Measurements from ENCODE around the gene UNCX. TPM values are rescaled to one million over a fixed set of nuclear protein-coding genes. Genes with fewer than 3 reads are reported as not detected.

Gene UNCX
- total and polyA plus RNA-seq, 9 of the 15 experiments (the other 6 are each of a cell fraction or from before 2014, with no cell fraction given): not detected

DNA sequence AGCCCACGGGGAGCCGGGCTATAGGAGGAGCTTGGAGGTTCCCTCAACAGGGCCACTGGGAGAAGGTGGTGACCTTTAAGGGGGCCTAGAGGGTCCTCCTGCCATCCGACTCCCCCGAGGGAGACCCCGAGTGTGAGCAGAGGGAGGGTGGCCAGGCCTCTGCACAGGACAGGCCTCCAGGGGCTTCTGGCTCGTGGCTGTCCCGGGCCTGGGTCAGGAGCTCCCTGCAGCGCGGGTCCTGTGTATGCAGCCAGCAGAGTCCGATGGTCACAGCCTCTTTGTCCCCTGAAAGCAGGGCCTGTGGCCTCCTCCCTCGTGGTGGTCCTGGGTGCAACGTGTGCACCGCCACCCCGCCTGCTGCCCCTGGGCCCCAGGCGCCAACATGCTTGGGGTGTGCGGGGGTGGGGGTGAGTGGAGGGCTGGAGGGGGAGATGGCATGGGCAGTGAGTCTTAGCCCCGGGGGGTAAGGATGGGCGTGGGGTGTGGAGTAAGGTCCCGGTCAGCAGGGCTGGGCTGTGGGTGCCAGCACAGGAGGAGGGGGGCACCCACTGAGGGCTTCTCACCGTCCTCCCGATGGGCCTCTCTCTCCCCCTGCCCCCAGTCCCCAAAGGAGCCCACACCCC lies 27.1 kb downstream of the UNCX start:
- H3K4me1 ChIP-seq (replicated peaks in 1 of 2; ENCODE audit: control insufficient read depth in 2 of 2, insufficient read depth in 2 of 2, low read length in 2 of 2): peaks cover 0 to 22% of the 10 kb centered on the region in 2 experiments; a peak in 2 of 5 replicates
- H3K79me2 ChIP-seq (ENCODE audit: control insufficient read depth, insufficient read depth, low read length): no peaks in the 10 kb centered on the region
- peaks cover 4% of the 10 kb centered on the region; the same call in 1 of the 2 replicates for H4K20me1 ChIP-seq (replicated peaks; ENCODE audit: control insufficient read depth, insufficient read depth, low read length)
- H3K27ac ChIP-seq (ENCODE audit: extremely low read depth, low read depth, low read length): no peak overlapping the region
- ChIA-PET CTCF (ENCODE audit: low intra/inter-chr PET ratio) (no interaction called here), POLR2A (interaction anchor here (0.5 to 1.7 kb wide), 3 partner anchors 9 to 18 kb away, joined by 3 read pairs; no protein-coding TSS in a partner anchor)
- H3K9ac ChIP-seq (ENCODE audit: insufficient read depth in 1 of 2, low read depth in 2 of 2, low read length in 2 of 2): no peak overlapping the region
- DNase-seq (ENCODE audit: extremely low read depth in 1 of 4, low spot score in 3 of 4): no peak
- intact Hi-C loops (cut with micrococcal nuclease) (no loop called here), in situ Hi-C loops (cut with MboI) (no loop called here)
- no peak for FAIRE-seq
- no peak for ATAC-seq
- 2% methylated on average over 12 of the region's 21 CpGs for WGBS (ENCODE audit: insufficient coverage, low coverage, missing lambda C conversion rate)
- H3K36me3 ChIP-seq (ENCODE audit: control insufficient read depth, insufficient read depth, low read length): no peaks in the 10 kb centered on the region
- peaks cover 26 to 80% of the 10 kb centered on the region in 2 experiments; a peak in 4 of 5 replicates for H3K27me3 ChIP-seq (ENCODE audit: control insufficient read depth in 2 of 2, insufficient read depth in 2 of 2, low read length in 2 of 2)
- no peaks in the 10 kb centered on the region for H3K9me1 ChIP-seq (ENCODE audit: control insufficient read depth, insufficient read depth, low read length)
- H3K4me2 ChIP-seq (ENCODE audit: insufficient read depth, low read length): no peak overlapping the region
- no peak overlapping the region for H3K4me3 ChIP-seq
- TF ChIP-seq ZEB2 (IDR thresholded peaks at IDR 0.05): no peak
- TF ChIP-seq ERF (CRISPR knock-in tag; IDR thresholded peaks at IDR 0.05): no peak
- TF ChIP-seq ZBTB49 (CRISPR knock-in tag; IDR thresholded peaks at IDR 0.05; ENCODE audit: borderline replicate concordance): no peak
- TF ChIP-seq ZC3H8 (IDR thresholded peaks at IDR 0.05): no peak
- no peak for TF ChIP-seq KDM2B (CRISPR knock-in tag; IDR thresholded peaks at IDR 0.05)
- H2AFZ ChIP-seq (ENCODE audit: low read depth, low read length): no peak overlapping the region
- no peaks in the 10 kb centered on the region for H3K9me3 ChIP-seq (replicated peaks; ENCODE audit: control insufficient read depth, insufficient read depth, low read depth, low read length)
- no TSS peak for BruUV-seq (replicated peaks)
